H1 (cell line): Measurements from ENCODE around the gene ADGRL3. TPM values are rescaled to one million over a fixed set of nuclear protein-coding genes. Genes with fewer than 3 reads are reported as not detected.

ENCODE experiments used
- CTCF ChIA-PET: fragments of 300-600 bp; sonication (Branson Sonifier 250); formaldehyde crosslinking; loops from one replicate; lab custom pipeline; 2021; ENCODE audit not compliant: partially characterized antibody; lab: Charles Lee
- POLR2A ChIA-PET: fragments of 300-600 bp; sonication (Branson Sonifier 250); formaldehyde crosslinking; loops from one replicate; lab custom pipeline; 2021; ENCODE audit warnings: inconsistent platforms; ENCODE audit not compliant: partially characterized antibody; lab: Charles Lee
- DNase-seq, 2 experiments: peaks; one replicate each; pipeline versions ENCODE4 v3.0.0 to v3.0.0-alpha.2; 2010 to 2022; ENCODE audit warnings: low spot score in 2 of 2, low read depth in 1 of 2, mixed read lengths in 1 of 2
- FAIRE-seq: peaks from 2 replicates; lab custom pipeline; 2011; peaks lifted over from hg19 to GRCh38; lab: Jason Lieb, UNC
- H2AFZ ChIP-seq: 2 replicates; pipeline ENCODE4 v1.8.1; 2012; ENCODE audit warnings: low read length, inconsistent platforms
- H2AK5ac ChIP-seq: 2 replicates; pipeline ENCODE4 v1.6.1; 2013; ENCODE audit warnings: low read depth, low read length
- H2BK120ac ChIP-seq: replicated peaks from 2 replicates; pipeline ENCODE3; 2013; ENCODE audit warnings: low read depth, low read length, inconsistent platforms
- H2BK12ac ChIP-seq: 2 replicates; pipeline ENCODE4 v1.6.1; 2013; ENCODE audit warnings: low read depth, low read length
- H2BK15ac ChIP-seq: 2 replicates; pipeline ENCODE4 v1.6.1; 2013; ENCODE audit warnings: low read length
- H2BK20ac ChIP-seq: 2 replicates; pipeline ENCODE4 v1.6.1; 2013; ENCODE audit warnings: low read length
- H2BK5ac ChIP-seq: 2 replicates; pipeline ENCODE4 v1.6.1; 2013; ENCODE audit warnings: low read depth, low read length
- H3K14ac ChIP-seq: 2 replicates; pipeline ENCODE4 v1.6.1; 2013; ENCODE audit warnings: inconsistent platforms; ENCODE audit not compliant: insufficient read length
- H3K18ac ChIP-seq: 2 replicates; pipeline ENCODE4 v1.6.1; 2013; ENCODE audit warnings: low read length; ENCODE audit errors: extremely low read depth
- H3K23ac ChIP-seq: 2 replicates; pipeline ENCODE4 v1.6.1; 2013; ENCODE audit warnings: inconsistent platforms; ENCODE audit not compliant: insufficient read length
- H3K23me2 ChIP-seq: 2 replicates; pipeline ENCODE4 v1.6.1; 2013; ENCODE audit warnings: low read depth, low read length
- H3K27ac ChIP-seq: 2 replicates; pipeline ENCODE4 v1.6.1; 2011; ENCODE audit warnings: low read depth, low read length, inconsistent platforms
- H3K27me3 ChIP-seq, 4 experiments: replicated peaks in 1 of 4; 1 replicate in 1 of 4; 2 replicates in 3 of 4; pipeline versions ENCODE4 v1.6.1 to v1.8.1; 2011 to 2013; ENCODE audit warnings: low read length in 3 of 4, mild to moderate bottlenecking in 3 of 4, inconsistent platforms in 2 of 4, mixed read lengths in 2 of 4, moderate library complexity in 1 of 4; ENCODE audit not compliant: control insufficient read depth in 3 of 4, insufficient read depth in 3 of 4; ENCODE audit errors: extremely low read depth in 1 of 4
- H3K36me3 ChIP-seq, 4 experiments: 2 replicates each; pipeline versions ENCODE4 v1.6.1 to v1.8.1; 2011 to 2013; ENCODE audit warnings: mild to moderate bottlenecking in 4 of 4, low read length in 3 of 4, moderate library complexity in 2 of 4, control low read depth in 1 of 4, inconsistent platforms in 1 of 4; ENCODE audit not compliant: insufficient read depth in 4 of 4, control insufficient read depth in 2 of 4
- H3K4ac ChIP-seq: replicated peaks from 2 replicates; pipeline ENCODE3; 2013; ENCODE audit warnings: low read length, low read depth, mixed read lengths, inconsistent platforms; ENCODE audit not compliant: insufficient read length
- H3K4me1 ChIP-seq, 4 experiments: replicated peaks in 1 of 4; 1 replicate in 1 of 4; 2 replicates in 3 of 4; pipeline versions ENCODE4 v1.6.1 to v1.8.1; 2011 to 2013; ENCODE audit warnings: low read length in 3 of 4, inconsistent platforms in 2 of 4, mixed read lengths in 1 of 4; ENCODE audit not compliant: insufficient read depth in 4 of 4, control insufficient read depth in 3 of 4
- H3K4me2 ChIP-seq, 2 experiments: 2 replicates each; pipeline versions ENCODE4 v1.6.1 to v1.8.1; 2011 to 2013; ENCODE audit warnings: low read depth in 2 of 2, low read length in 2 of 2, control low read depth in 1 of 2, inconsistent platforms in 1 of 2, mild to moderate bottlenecking in 1 of 2; ENCODE audit not compliant: insufficient read depth in 1 of 2
- H3K4me3 ChIP-seq, 4 experiments: fragments of 200-600, 300-600 bp in 1 of 4; sonication (generic), shearing (Covaris generic), sonication (Bioruptor Twin) in 1 of 4; 2 replicates each; pipeline versions ENCODE4 v1.5.1 to v1.8.1; 2011 to 2016; ENCODE audit warnings: low read length in 4 of 4, low read depth in 3 of 4, control low read depth in 2 of 4, inconsistent platforms in 2 of 4, mild to moderate bottlenecking in 2 of 4, mixed read lengths in 1 of 4, moderate library complexity in 1 of 4; ENCODE audit not compliant: insufficient read depth in 2 of 4; ENCODE audit errors: extremely low read depth in 1 of 4
- H3K56ac ChIP-seq: replicated peaks from 2 replicates; pipeline ENCODE3; 2013; ENCODE audit warnings: low read depth, mild to moderate bottlenecking, mixed read lengths, low read length, inconsistent platforms; ENCODE audit not compliant: insufficient read length
- H3K79me1 ChIP-seq: 2 replicates; pipeline ENCODE4 v1.6.1; 2013; ENCODE audit warnings: low read depth, low read length, control low read depth
- H3K79me2 ChIP-seq, 2 experiments: 2 replicates each; pipeline versions ENCODE4 v1.6.1 to v1.8.1; 2012 to 2013; ENCODE audit warnings: low read length in 2 of 2, mild to moderate bottlenecking in 2 of 2, inconsistent platforms in 1 of 2; ENCODE audit not compliant: insufficient read depth in 2 of 2, control insufficient read depth in 1 of 2
- H3K9ac ChIP-seq, 4 experiments: replicated peaks in 1 of 4; 1 replicate in 1 of 4; 2 replicates in 3 of 4; pipeline versions ENCODE4 v1.6.1 to v1.8.1; 2011 to 2013; ENCODE audit warnings: low read depth in 3 of 4, low read length in 3 of 4, control low read depth in 2 of 4, mild to moderate bottlenecking in 2 of 4, moderate library complexity in 2 of 4, inconsistent platforms in 1 of 4; ENCODE audit errors: extremely low read depth in 1 of 4
- H3K9me3 ChIP-seq, 2 experiments: 2 replicates each; pipeline versions ENCODE4 v1.6.1 to v1.8.1; 2012 to 2013; ENCODE audit warnings: mild to moderate bottlenecking in 2 of 2, moderate library complexity in 2 of 2, control low read depth in 1 of 2, inconsistent platforms in 1 of 2, low read depth in 1 of 2, low read length in 1 of 2, mixed read lengths in 1 of 2; ENCODE audit not compliant: insufficient read depth in 2 of 2
- H4K20me1 ChIP-seq, 2 experiments: replicated peaks in 1 of 2; 2 replicates each; pipeline versions ENCODE3 to v1.8.1; 2011 to 2013; ENCODE audit warnings: inconsistent platforms in 2 of 2, low read length in 2 of 2, mild to moderate bottlenecking in 1 of 2; ENCODE audit not compliant: insufficient read depth in 2 of 2, control insufficient read depth in 1 of 2
- H4K5ac ChIP-seq: 2 replicates; pipeline ENCODE4 v1.6.1; 2013; ENCODE audit warnings: low read length, low read depth, mixed read lengths, inconsistent platforms; ENCODE audit not compliant: insufficient read length
- H4K8ac ChIP-seq: 2 replicates; pipeline ENCODE4 v1.8.0; 2013; ENCODE audit warnings: mild to moderate bottlenecking, moderate library complexity, low read length, inconsistent platforms; ENCODE audit not compliant: insufficient read depth; ENCODE audit errors: extremely low read depth
- H4K91ac ChIP-seq: replicated peaks from 2 replicates; pipeline ENCODE3; 2013; ENCODE audit warnings: low read length, mixed read lengths, inconsistent platforms; ENCODE audit not compliant: insufficient read length
- BCL11A ChIP-seq, 2 experiments: IDR thresholded peaks; one replicate each; pipeline ENCODE4 v1.6.1; 2011; ENCODE audit warnings: low read depth in 2 of 2, low read length in 2 of 2, mild to moderate bottlenecking in 2 of 2
- FOSL1 ChIP-seq: IDR thresholded peaks from 2 replicates; pipeline ENCODE4 v1.6.1; 2011; ENCODE audit warnings: mild to moderate bottlenecking, low read depth, low read length, moderate library complexity; ENCODE audit not compliant: insufficient read depth
- MAFK ChIP-seq: IDR thresholded peaks from 2 replicates; pipeline ENCODE4 v1.6.1; 2012; ENCODE audit warnings: low read depth, mild to moderate bottlenecking, improper control_type of control experiment, low read length
- POLR2AphosphoS5 ChIP-seq: IDR thresholded peaks from 2 replicates; pipeline ENCODE4 v1.6.1; 2011; ENCODE audit warnings: low read depth, low read length
- SIX5 ChIP-seq: IDR thresholded peaks from 2 replicates; pipeline ENCODE4 v1.6.1; 2011; ENCODE audit warnings: mild to moderate bottlenecking, low read depth, low read length
- SP4 ChIP-seq: IDR thresholded peaks from 2 replicates; pipeline ENCODE4 v1.6.1; 2012; ENCODE audit warnings: low read length, inconsistent platforms
- SRF ChIP-seq: IDR thresholded peaks from 2 replicates; pipeline ENCODE4 v1.6.1; 2011; ENCODE audit warnings: mild to moderate bottlenecking, low read depth, low read length, moderate library complexity
- WGBS, 2 experiments: shearing (Covaris generic) in 1 of 2; methylation state at CpG; one replicate each; pipeline versions ENCODE4 v1.1.6 to v1.1.7; 2013 to 2015; ENCODE audit warnings: low lambda C conversion rate in 2 of 2, mixed read lengths in 2 of 2, inconsistent platforms in 1 of 2, low coverage in 1 of 2, missing lambda C conversion rate in 1 of 2; ENCODE audit not compliant: insufficient replicate concordance in 2 of 2, insufficient coverage in 1 of 2, insufficient read length in 1 of 2; ENCODE audit errors: extremely low coverage in 1 of 2, missing lambda C conversion rate in 1 of 2; 5-methylcytosine and 5-hydroxymethylcytosine counted together
- polyA plus RNA-seq, 7 experiments: library from polyadenylated mRNA; depleted of rRNA in 3 of 7; stranded (reverse) in 5 of 7; unstranded in 2 of 7; fragments of >200 nt in 5 of 7; fragments of 200-250 nt in 2 of 7; gene quantifications; 1 replicate in 5 of 7; 2 replicates in 1 of 7; 4 replicates in 1 of 7; pipeline versions ENCODE4 v1.2.1 to v1.2.3, GENCODE V29; 2011 to 2013; ENCODE audit warnings: missing spikeins in 2 of 7, mixed read lengths in 2 of 7
- total RNA-seq: library from RNA; stranded (reverse); fragmentation: NEBNext Ultra II Directional; extraction: Animal tissue kit (Norgen Biotek cat#: 25700); gene quantifications from 2 replicates; pipeline ENCODE4 v1.2.1, GENCODE V29; 2021

The ADGRL3 gene
- total and polyA plus RNA-seq, 2 of the 8 experiments (the other 6 are each of a cell fraction or from before 2014, with no cell fraction given) = 6.6 to 13.0 TPM

GRCh38 chr4:61864286-61864685 lies 664.2 kb downstream of the ADGRL3 start:
- Histone ChIP-seq H3K4me2 (no peak overlapping the region), H2AK5ac (no peak overlapping the region), H3K36me3 (no peaks in the 10 kb centered on the region), H3K4me1 (peaks cover 0 to 6% (median 5%) of the 10 kb centered on the region in 4 experiments; a peak in 3 of 7 replicates), H3K9ac (no peak overlapping the region), H4K5ac (no peak overlapping the region), H3K79me1 (no peaks in the 10 kb centered on the region), H3K27ac (no peak overlapping the region), H2BK15ac (no peak overlapping the region), H2BK20ac (no peak overlapping the region), H3K18ac (no peak overlapping the region), H4K91ac (no peak overlapping the region), H4K8ac (no peak overlapping the region), H3K23me2 (no peaks in the 10 kb centered on the region), H3K4ac (no peak overlapping the region), H3K56ac (no peak overlapping the region), H3K79me2 (no peaks in the 10 kb centered on the region), H2BK12ac (no peak overlapping the region), H3K4me3 (no peak overlapping the region), H2BK120ac (no peak overlapping the region), H3K9me3 (no peaks in the 10 kb centered on the region), H2AFZ (no peak overlapping the region), H3K23ac (no peak overlapping the region), H2BK5ac (no peak overlapping the region), H3K27me3 (no peaks in the 10 kb centered on the region), H4K20me1 (no peaks in the 10 kb centered on the region), H3K14ac (no peak overlapping the region)
- TF ChIP-seq SRF (no peak), POLR2AphosphoS5 (no peak), BCL11A (IDR thresholded peaks at IDR 0.05; ENCODE audit: low read depth in 2 of 2, low read length in 2 of 2) (no peak), SIX5 (no peak), FOSL1 (no peak), MAFK (no peak), SP4 (no peak)
- DNase-seq = no peak
- CTCF ChIA-PET = interaction anchor here (0.6 to 0.9 kb wide), 3 partner anchors 11 to 231 kb away, joined by 3 to 4 read pairs (median 3); no protein-coding TSS in a partner anchor
- POLR2A ChIA-PET = interaction anchor here (0.9 kb wide), 1 partner anchor 10 kb away, joined by 3 read pairs; no protein-coding TSS in a partner anchor
- WGBS, 2 experiments = 94% methylated on average over 1 of the region's 1 CpG; no CpG with 5 or more reads in 1 of the 2 experiments
- peak; percentile 28 for FAIRE-seq
